Activated T-helper 17 cell treated with anti-CD3 and anti-CD28 coated beads, Interleukin-2, amount 50 U/mL, for 72 hours (primary cell): Measurements from ENCODE around the gene USP22. TPM values are rescaled to one million over a fixed set of nuclear protein-coding genes. Genes with fewer than 3 reads are reported as not detected.
"Not testable (repeated sequence)": the region's sequence is repeated elsewhere in the genome, so short reads cannot be mapped to it uniquely, and the experiment has no call there.

Experiments used
- ATAC-seq: fragments of 150-1000 bp; cut with Tn5 transposase; replicated peaks from 2 replicates; pipeline ENCODE4 v1.10.0; 2021; ENCODE audit warnings: mild to moderate bottlenecking, moderate library complexity
- H3K27ac Mint-ChIP-seq: one replicate; pipeline ENCODE4 v1.8.0; 2022; ENCODE audit warnings: mixed read lengths
- H3K27me3 Mint-ChIP-seq: one replicate; pipeline ENCODE4 v1.8.0; 2022; ENCODE audit warnings: mixed read lengths
- H3K36me3 Mint-ChIP-seq: one replicate; pipeline ENCODE4 v1.8.0; 2022; ENCODE audit warnings: low read depth, mild to moderate bottlenecking, mixed read lengths
- H3K4me1 Mint-ChIP-seq: one replicate; pipeline ENCODE4 v1.8.0; 2022; ENCODE audit warnings: mixed read lengths
- H3K4me3 Mint-ChIP-seq: one replicate; pipeline ENCODE4 v1.8.0; 2022; ENCODE audit warnings: mild to moderate bottlenecking, mixed read lengths
- H3K9me3 Mint-ChIP-seq: one replicate; pipeline ENCODE4 v1.8.0; 2022; ENCODE audit warnings: mixed read lengths
- total RNA-seq, 2 donors: library from RNA; stranded (reverse); gene quantifications; one replicate each; pipeline ENCODE4 v1.2.3, GENCODE V29; 2022

USP22 gene
- total RNA-seq, 2 donors from 2014 or later: 136 to 143 TPM

DNA sequence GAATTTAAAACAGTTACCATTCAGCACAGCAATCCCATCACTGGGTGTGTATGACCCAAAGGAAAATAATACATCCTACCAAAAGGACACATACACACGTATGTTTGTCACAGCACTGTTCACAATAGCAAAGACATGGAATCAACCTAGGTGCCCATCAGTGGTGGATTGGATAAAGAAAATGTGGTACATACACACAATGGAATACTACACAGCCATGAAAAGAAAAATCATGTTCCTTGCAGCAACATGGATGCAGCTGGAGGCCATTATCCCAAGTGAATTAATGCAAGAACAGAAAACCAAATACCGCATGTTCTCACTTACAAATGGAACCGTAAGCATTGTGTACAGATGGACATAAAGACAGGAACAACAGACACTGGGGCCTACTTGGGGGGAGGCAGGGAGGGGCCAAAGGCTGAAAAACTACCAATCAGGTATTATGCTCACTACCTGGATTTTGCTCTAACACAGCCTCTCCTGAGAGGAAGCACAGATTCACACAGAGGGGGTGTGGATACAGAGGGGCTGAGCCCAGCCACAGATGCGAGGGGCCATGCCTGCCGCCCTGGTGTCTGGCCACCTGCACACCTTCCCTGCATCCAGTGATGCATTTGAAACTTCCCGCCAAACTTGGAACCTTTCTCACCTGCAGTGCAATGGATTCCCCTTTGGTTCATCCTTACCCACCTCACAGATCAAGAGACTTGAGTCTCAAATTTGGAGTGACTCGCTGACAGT lies 55.9 kb downstream of the USP22 start:
- Mint-ChIP-seq H3K4me3 (no peak overlapping the region), H3K4me1 (no peaks in the 10 kb centered on the region), H3K27ac (no peak overlapping the region), H3K27me3 (no peaks in the 10 kb centered on the region), H3K9me3 (no peaks in the 10 kb centered on the region), H3K36me3 (no peaks in the 10 kb centered on the region)
- no peak for ATAC-seq

DNA sequence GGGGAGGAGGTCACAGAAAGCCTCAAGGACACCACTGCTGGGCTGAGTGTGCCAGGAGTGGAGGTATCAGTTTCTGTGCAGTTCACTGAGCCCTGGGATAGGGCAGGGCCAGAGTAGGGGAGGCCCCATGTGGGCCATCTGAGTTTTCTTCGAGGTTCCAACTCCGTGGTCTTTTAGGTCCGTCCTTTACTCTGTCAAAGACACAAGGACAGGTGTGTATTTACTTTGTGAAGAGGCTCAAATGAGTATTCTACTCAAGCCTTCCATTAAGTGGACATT lies 59.5 kb downstream of the USP22 start:
- no peaks in the 10 kb centered on the region for H3K4me1 Mint-ChIP-seq
- H3K27me3 Mint-ChIP-seq: peaks cover 18% of the 10 kb centered on the region
- no peak for ATAC-seq
- H3K9me3 Mint-ChIP-seq: no peaks in the 10 kb centered on the region
- H3K27ac Mint-ChIP-seq: no peak overlapping the region
- H3K36me3 Mint-ChIP-seq: no peaks in the 10 kb centered on the region
- H3K4me3 Mint-ChIP-seq: no peak overlapping the region

DNA sequence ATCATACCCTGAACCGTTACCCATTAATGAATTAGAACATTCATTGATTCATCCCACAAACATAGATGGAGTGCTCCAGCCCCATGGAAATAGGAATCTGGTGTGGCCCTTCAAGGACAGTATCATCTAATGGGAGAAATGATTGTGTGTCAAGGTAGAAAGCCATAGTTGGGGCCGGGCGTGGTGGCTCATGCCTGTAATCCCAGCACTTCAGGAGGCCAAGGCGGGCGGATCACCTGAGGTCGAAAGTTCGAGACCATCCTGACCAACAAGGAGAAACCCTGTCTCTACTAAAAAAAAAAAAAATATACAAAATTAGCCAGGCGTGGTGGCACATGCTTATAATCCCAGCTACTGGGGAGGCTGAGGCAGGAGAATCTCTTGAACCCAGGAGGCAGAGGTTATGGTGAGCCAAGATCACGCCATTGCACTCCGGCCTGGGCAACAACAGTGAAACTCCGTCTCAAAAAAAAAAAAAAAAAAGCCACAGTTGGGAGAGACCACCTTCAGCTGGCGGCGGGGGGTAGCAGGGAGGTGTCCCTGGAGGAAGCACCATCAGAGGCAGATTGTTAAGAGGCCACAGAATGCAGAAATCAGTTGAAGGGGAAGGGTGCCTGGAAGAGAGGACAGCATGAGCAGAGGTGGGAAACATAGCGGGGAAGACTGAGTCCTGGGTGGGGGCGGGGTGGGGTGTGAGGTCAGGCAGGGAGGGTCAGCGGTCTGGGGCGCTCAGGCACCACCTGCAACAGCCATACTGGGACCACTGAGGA lies 60.0 kb downstream of the USP22 start:
- no peak for ATAC-seq
- no peak overlapping the region for H3K27ac Mint-ChIP-seq
- no peaks in the 10 kb centered on the region for H3K4me1 Mint-ChIP-seq
- H3K4me3 Mint-ChIP-seq: no peak overlapping the region
- H3K36me3 Mint-ChIP-seq: no peaks in the 10 kb centered on the region
- peaks cover 21% of the 10 kb centered on the region for H3K27me3 Mint-ChIP-seq
- no peaks in the 10 kb centered on the region for H3K9me3 Mint-ChIP-seq

DNA sequence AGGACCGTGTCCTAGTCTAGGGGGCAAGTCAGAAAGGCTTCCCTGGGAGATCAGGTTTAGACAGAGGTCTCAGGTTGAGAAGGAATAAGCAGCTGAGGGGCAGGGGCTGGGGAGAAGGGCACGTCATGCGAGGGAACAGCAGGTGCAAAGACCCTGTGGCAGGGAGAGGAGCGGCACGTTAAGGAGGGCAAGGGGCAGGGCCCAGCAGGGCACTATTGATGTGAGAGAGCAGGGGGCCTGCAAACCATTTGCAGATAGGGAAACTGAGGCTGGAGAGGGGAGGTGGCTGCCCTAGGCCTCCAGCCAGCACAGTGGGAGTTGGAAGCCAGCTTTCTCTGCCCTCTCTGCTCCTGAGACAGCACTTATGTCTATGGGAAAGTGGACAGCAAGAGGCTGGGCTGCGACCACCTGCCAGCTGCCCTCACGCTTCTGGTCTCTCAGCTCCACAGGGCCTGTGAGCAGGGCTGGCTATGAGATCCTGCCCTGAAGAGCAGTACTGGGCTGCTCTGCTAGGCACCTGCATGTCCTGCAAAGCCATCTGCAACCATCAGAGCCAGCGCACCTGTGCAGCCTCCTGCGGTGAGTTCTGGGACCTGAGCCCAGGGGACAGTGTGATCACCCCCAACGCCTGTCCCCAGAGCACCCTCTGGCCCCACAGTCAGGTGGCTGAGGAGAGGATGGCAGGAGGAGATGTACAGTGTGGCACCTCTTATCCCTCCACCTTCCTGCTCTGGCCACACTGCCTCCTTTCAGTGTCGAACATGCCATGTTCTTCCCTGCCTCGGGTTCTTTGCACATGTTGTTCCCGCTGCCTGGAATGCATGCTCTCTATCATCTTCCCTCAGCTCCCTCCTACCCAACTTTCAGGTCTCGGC lies 61.5 kb downstream of the USP22 start:
- Mint-ChIP-seq H3K9me3 (no peaks in the 10 kb centered on the region), H3K36me3 (no peaks in the 10 kb centered on the region), H3K27me3 (peaks cover 32% of the 10 kb centered on the region), H3K4me1 (no peaks in the 10 kb centered on the region), H3K4me3 (no peak overlapping the region), H3K27ac (no peak overlapping the region)
- ATAC-seq: no peak

DNA sequence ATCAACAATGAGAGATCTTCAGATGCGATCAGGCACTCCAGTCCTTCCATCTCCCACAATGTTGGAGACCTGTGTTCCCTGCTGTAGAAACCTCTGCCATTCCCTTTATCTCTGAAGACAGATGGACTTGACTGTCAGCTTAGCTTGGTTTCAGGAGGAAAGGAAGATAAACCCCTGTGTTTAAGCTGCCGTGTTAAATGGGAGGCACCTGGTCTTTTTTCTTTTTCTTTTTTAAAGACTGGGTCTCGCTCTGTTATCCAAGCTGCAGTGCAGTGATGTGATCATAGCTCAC lies 63.1 kb downstream of the USP22 start:
- no peak overlapping the region for H3K27ac Mint-ChIP-seq
- H3K27me3 Mint-ChIP-seq: peaks cover 39% of the 10 kb centered on the region
- no peaks in the 10 kb centered on the region for H3K36me3 Mint-ChIP-seq
- no peak overlapping the region for H3K4me3 Mint-ChIP-seq
- H3K9me3 Mint-ChIP-seq: no peaks in the 10 kb centered on the region
- H3K4me1 Mint-ChIP-seq: no peaks in the 10 kb centered on the region
- no peak for ATAC-seq

DNA sequence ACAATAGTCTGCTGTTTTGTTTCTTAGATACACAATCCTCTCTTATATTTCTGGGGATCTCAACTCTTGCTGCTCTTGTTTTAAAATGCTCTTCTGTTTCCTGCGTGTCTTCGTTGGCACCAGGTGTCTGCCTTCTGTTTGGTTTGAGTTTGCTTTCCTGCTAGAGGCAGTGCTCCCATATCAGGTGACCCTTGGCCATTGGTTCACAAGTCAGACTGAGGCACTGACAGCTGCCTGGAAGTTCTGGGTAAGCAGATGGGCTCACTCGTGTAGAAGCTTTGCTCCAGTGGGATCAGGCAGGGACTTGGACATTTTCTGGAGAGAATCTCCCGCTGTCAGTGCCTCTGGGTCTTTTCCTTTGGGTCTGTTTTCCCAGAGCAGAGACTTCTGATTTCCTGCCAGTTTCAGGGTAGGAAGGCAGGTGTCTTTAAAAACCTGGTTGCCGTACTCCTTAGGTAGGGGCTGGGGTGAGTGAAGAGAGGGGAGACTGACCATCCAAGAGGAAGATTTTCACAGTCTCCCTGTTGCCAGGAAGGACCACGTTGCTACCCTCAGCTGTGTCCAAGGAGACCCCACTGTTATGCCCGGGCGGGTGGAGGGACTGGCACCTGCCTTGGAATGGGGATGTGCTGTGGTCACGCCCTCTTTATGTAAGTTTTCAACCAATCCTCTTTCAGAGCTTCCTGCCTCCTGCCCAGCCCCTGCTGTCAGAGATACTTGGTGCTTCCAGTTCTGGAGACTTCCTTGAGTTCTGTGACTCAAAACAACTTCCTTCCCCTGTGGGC lies 63.6 kb downstream of the USP22 start:
- not testable (repeated sequence) for H3K36me3 Mint-ChIP-seq, H3K9me3 Mint-ChIP-seq, H3K4me1 Mint-ChIP-seq, ATAC-seq, H3K27ac Mint-ChIP-seq, H3K4me3 Mint-ChIP-seq
- peaks cover 39% of the 10 kb centered on the region for H3K27me3 Mint-ChIP-seq

DNA sequence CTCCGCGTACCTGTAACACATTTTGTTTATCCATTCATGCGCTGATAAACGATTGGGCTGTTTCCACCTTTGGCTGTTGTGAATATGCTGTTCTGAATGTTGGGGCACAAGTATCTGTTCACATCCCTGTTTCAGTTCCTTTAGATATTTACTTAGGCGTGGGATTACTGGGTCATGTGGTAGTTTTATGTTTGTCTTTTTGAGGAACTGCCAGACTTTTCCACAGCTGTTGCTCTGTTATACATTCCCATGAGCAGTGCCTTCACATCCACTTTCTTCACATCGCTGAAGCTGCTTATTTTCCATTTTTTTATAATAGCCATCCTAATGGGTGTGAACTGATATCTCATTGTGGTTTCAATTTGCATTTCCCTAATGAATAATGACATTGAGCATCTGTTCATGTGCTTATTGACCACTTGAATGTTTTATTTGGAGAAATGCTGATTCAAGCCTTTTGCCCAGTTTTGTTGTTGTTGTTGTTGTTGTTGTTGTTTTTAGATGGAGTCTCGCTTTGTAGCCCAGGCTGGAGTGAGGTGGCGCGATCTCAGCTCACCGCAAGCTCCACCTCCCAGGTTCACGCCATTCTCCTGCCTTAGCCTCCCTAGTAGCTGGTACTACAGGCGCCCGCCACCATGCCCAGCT lies 65.1 kb downstream of the USP22 start:
- H3K36me3 Mint-ChIP-seq, H3K27ac Mint-ChIP-seq, H3K4me1 Mint-ChIP-seq, H3K4me3 Mint-ChIP-seq, ATAC-seq, H3K9me3 Mint-ChIP-seq: not testable (repeated sequence)
- H3K27me3 Mint-ChIP-seq: peaks cover 43% of the 10 kb centered on the region

DNA sequence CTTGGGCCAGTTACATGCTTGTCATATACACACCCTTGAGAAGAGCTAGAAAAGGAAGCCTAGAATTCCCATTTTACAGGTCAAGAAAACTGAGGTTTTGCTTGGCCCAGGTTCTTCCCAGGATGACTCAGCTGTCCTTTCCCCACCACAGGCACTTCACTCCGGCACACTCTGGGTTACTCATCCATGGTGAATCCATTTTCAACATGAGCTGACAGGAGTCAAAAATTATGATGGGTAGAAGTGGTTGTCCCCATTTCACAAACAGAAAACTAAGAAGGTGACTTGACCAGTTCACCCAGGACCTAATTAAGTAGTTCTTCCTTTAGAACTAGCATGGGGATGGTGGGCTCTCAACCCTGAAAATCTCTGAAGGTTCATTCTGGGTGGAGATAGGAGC lies 67.2 kb downstream of the USP22 start:
- H3K36me3 Mint-ChIP-seq: no peaks in the 10 kb centered on the region
- H3K4me3 Mint-ChIP-seq: no peak overlapping the region
- no peak overlapping the region for H3K27ac Mint-ChIP-seq
- peaks cover 38% of the 10 kb centered on the region for H3K27me3 Mint-ChIP-seq
- ATAC-seq: no peak
- H3K4me1 Mint-ChIP-seq: no peaks in the 10 kb centered on the region
- no peaks in the 10 kb centered on the region for H3K9me3 Mint-ChIP-seq

DNA sequence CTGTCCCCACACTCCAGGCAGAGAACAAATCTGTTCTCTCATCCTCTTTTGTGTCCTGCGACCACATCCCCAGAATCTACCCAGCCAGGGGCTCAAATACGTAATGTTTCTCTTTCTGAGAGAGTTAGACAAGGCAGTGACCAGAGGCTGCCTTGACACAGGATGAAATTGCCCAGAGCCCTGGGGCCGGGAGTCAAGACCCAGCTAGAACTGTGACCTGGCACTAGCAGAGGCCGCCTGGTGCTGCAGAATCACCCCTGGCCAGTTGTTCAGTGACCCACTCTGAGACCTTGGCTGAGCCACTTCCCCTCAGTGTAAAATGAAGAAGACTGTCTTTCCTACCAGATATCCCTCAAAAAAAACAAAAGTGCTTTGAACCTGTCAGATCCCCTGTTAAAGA lies 72.5 kb downstream of the USP22 start:
- Mint-ChIP-seq H3K27ac (no peak overlapping the region), H3K9me3 (no peaks in the 10 kb centered on the region), H3K27me3 (peaks cover 9% of the 10 kb centered on the region)

DNA sequence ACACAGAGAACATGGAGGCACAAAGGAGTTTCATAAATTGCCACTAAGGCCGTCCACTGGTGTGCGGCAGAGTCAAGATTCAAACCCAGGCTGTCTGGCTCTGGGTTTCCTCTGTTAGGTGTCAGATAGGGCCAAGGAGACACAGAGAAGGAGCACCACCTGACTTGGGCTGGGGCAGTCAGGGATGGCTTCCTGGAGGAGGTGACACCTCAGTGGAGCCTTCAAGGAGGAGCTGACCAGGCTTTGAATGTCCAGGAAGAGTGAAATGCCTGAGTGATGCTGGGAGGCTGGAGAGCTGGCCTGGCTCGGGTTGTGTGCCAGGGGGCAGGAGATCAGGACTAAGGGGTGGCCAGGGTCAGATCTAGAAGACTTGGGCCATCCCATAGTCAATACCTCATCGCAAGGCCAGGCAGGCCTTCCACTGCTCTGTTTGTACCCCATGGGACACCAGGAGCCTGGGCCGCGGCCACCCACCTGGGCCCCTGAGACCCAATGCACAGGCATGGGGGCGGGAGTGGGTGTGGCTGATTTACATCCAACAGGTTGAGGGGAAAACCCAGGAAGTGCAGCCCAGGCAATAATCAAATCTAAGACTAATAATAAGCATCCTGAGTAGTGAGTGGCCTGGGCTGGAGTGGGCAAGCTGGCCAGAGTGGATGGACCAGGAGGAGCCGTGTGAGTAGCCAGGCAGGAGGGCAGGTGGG lies 73.7 kb downstream of the USP22 start:
- ATAC-seq: no peak

More for the DNA sequence above, 72.5 kb downstream of the USP22 start:
- H3K4me3 Mint-ChIP-seq: no peak overlapping the region
- H3K4me1 Mint-ChIP-seq: peaks cover 9% of the 10 kb centered on the region
- H3K36me3 Mint-ChIP-seq: no peaks in the 10 kb centered on the region
- ATAC-seq: no peak

DNA sequence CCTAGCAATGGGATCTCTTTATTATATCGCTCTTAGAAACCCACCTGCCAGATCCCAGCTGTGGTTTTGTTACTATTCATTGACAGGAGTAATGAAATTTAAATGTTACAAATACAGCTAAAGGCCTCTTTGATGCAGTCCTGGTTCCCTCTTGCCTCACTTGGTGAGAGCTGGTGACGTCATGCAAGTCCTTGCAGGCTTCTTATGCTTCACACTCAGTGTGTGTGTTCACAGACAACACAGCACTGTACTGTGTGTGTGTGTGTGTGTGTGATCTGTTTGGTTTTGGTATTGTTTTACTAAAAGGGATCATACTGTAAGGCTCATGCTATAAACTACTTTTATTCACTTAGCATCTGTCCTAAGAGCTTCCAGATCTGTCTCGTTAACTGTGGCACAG lies 75.0 kb downstream of the USP22 start:
- H3K36me3 Mint-ChIP-seq: no peaks in the 10 kb centered on the region
- no peak for ATAC-seq
- H3K9me3 Mint-ChIP-seq: no peaks in the 10 kb centered on the region
- no peak overlapping the region for H3K27ac Mint-ChIP-seq
- peaks cover 5% of the 10 kb centered on the region for H3K27me3 Mint-ChIP-seq
- H3K4me1 Mint-ChIP-seq: peaks cover 9% of the 10 kb centered on the region
- no peak overlapping the region for H3K4me3 Mint-ChIP-seq

More for the DNA sequence above, 73.7 kb downstream of the USP22 start:
- H3K27ac Mint-ChIP-seq: no peak overlapping the region
- H3K27me3 Mint-ChIP-seq: peaks cover 9% of the 10 kb centered on the region
- H3K4me3 Mint-ChIP-seq: no peak overlapping the region
- peaks cover 9% of the 10 kb centered on the region for H3K4me1 Mint-ChIP-seq
- H3K9me3 Mint-ChIP-seq: no peaks in the 10 kb centered on the region
- H3K36me3 Mint-ChIP-seq: no peaks in the 10 kb centered on the region

DNA sequence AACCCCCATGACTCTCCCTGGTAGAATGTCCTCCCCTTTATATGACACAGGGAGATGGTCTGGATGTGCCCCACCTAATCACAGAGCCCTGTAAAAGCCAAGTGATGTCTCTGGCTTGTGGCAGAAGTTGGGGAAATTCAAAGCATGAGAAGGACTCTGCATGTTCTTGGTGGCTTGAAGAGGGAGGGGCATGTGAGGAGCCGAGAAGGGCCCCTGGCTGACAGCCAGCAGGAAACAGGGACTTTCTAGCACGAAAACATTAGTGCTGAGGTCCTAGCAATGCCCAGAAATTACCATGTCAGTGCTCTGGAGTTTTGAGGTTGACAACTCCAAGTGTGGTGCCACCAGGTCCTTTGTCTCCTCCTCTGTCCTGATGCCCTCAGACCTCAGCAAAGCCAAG lies 75.9 kb downstream of the USP22 start:
- no peak for ATAC-seq
- Mint-ChIP-seq H3K4me1 (peaks cover 9% of the 10 kb centered on the region), H3K27ac (no peak overlapping the region), H3K36me3 (no peaks in the 10 kb centered on the region), H3K4me3 (no peak overlapping the region), H3K27me3 (peaks cover 5% of the 10 kb centered on the region), H3K9me3 (no peaks in the 10 kb centered on the region)

DNA sequence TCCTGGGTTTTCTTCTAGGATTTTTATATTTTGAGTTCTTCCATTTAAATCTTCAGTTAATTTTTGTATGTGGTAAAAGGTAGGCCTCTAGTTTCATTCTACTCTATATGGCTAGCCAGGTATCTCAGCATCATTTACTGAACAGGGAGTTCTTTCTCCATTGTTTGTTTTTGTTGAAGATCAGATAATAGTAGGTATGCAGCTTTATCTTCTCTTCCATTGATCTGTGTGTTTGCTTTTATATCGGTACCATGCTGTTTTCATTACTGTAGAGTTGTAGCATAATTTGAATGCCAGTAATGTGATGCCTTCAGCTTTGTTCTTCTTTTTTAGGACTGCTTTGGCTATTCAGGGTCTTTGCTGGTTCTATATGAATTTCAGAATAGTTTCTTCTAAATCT lies 77.3 kb downstream of the USP22 start:
- no peaks in the 10 kb centered on the region for H3K9me3 Mint-ChIP-seq
- ATAC-seq: no peak
- H3K27ac Mint-ChIP-seq: no peak overlapping the region
- H3K4me1 Mint-ChIP-seq: peaks cover 9% of the 10 kb centered on the region
- H3K27me3 Mint-ChIP-seq: peaks cover 14% of the 10 kb centered on the region
- no peak overlapping the region for H3K4me3 Mint-ChIP-seq
- no peaks in the 10 kb centered on the region for H3K36me3 Mint-ChIP-seq
